ENCODE data around the gene FNDC1. TPM values are rescaled to one million over a fixed set of nuclear protein-coding genes. Genes with fewer than 3 reads are reported as not detected.

The FNDC1 gene
- total and polyA plus RNA-seq, 8 donors, result 0.21 to 3.7 (median 0.79) TPM

GRCh38 chr6:159130846-159131245 is 38.4 kb upstream of the FNDC1 start:
- no peak for TF ChIP-seq CTCF (IDR thresholded peaks at IDR 0.05)
- Histone ChIP-seq H3K4me1 (no peaks in the 10 kb centered on the region), H3K9me3 (no peaks in the 10 kb centered on the region), H3K4me3 (no peak overlapping the region), H3K27me3 (no peaks in the 10 kb centered on the region), H3K36me3 (no peaks in the 10 kb centered on the region), H3K27ac (no peak overlapping the region)
- intact Hi-C loops (cut with DNase I), result no loop called here
- ATAC-seq (no peak), DNase-seq (no peak), FAIRE-seq (no peak)
- 84 to 88% methylated on average over 11 of the region's 11 CpGs for WGBS, 2 donors

GRCh38 chr6:159131709-159132108 is 37.5 kb upstream of the FNDC1 start:
- intact Hi-C loops (cut with DNase I), result no loop called here
- ATAC-seq, result no peak
- 67 to 77% methylated on average over 6 of the region's 6 CpGs for WGBS, 2 donors
- H3K4me1 ChIP-seq, result no peaks in the 10 kb centered on the region
- H3K9me3 ChIP-seq, result no peaks in the 10 kb centered on the region
- no peak for FAIRE-seq
- TF ChIP-seq CTCF (IDR thresholded peaks at IDR 0.05), result no peak
- H3K27ac ChIP-seq, result no peak overlapping the region
- no peaks in the 10 kb centered on the region for H3K27me3 ChIP-seq
- H3K4me3 ChIP-seq, result no peak overlapping the region
- no peak for DNase-seq
- H3K36me3 ChIP-seq, result no peaks in the 10 kb centered on the region

GRCh38 chr6:159132664-159133063 is 36.5 kb upstream of the FNDC1 start:
- intact Hi-C loops (cut with DNase I), result no loop called here
- Histone ChIP-seq H3K27me3 (no peaks in the 10 kb centered on the region), H3K4me3 (no peak overlapping the region), H3K4me1 (no peaks in the 10 kb centered on the region), H3K36me3 (no peaks in the 10 kb centered on the region), H3K27ac (no peak overlapping the region), H3K9me3 (no peaks in the 10 kb centered on the region)
- peak in 1 of 6 donors; percentile 74 for DNase-seq
- no peak for TF ChIP-seq CTCF (IDR thresholded peaks at IDR 0.05)
- ATAC-seq, result no peak
- FAIRE-seq, result no peak
- 79 to 90% methylated on average over 15 of the region's 15 CpGs for WGBS, 2 donors

- 27 to 29% methylated on average over 9 of the region's 9 CpGs for WGBS, 2 donors
Observed at GRCh38 chr6:159134701-159135364, 34.4 kb upstream of the FNDC1 start.

More at GRCh38 chr6:159134701-159135364, 34.4 kb upstream of the FNDC1 start:
- Histone ChIP-seq H3K27me3 (no peaks in the 10 kb centered on the region), H3K4me1 (no peaks in the 10 kb centered on the region), H3K27ac (no peak overlapping the region), H3K36me3 (no peaks in the 10 kb centered on the region), H3K9me3 (no peaks in the 10 kb centered on the region), H3K4me3 (no peak overlapping the region)
- intact Hi-C loops (cut with DNase I), result no loop called here
- DNase-seq, result peak in 5 of 6 donors; percentile 44 to 78 (median 51)
- no peak for FAIRE-seq
- peak; percentile 74 to 92 (median 85) for TF ChIP-seq CTCF (IDR thresholded peaks at IDR 0.05)
- ATAC-seq, result peak; percentile 70 to 99 (median 94)

Measured in pancreas (tissue), 10 donors.